CD4-positive, alpha-beta T cell (primary cell): ENCODE measurements around the gene GDA. TPM values are rescaled to one million over a fixed set of nuclear protein-coding genes. Genes with fewer than 3 reads are reported as not detected.

ENCODE experiments used
- ATAC-seq: fragments of 200-7000 bp; cut with Tn5 transposase; one replicate; pipeline ENCODE4 v1.10.0; 2022; ENCODE audit warnings: mild to moderate bottlenecking; ENCODE audit not compliant: poor library complexity
- CTCF ChIA-PET: fragments of 350-600 bp; sonication (Branson Sonifier 250); formaldehyde crosslinking; loops from one replicate; lab custom pipeline; 2021; ENCODE audit warnings: antibody characterized with exemption, inconsistent platforms; lab: Charles Lee
- POLR2A ChIA-PET: fragments of 350-600 bp; sonication (Branson Sonifier 250); formaldehyde crosslinking; loops from one replicate; lab custom pipeline; 2021; ENCODE audit warnings: antibody characterized with exemption, inconsistent platforms; lab: Charles Lee
- DNase-seq, 14 experiments: peaks; one replicate each; pipeline ENCODE4 v3.0.0-alpha.2; 2013 to 2020; ENCODE audit warnings: mixed read lengths in 2 of 14
- H3K27ac ChIP-seq, 2 donors: one replicate each; pipeline versions ENCODE4 v1.5.1 to v1.7.0; 2013; ENCODE audit warnings: low read length in 2 of 2, low read depth in 1 of 2, mild to moderate bottlenecking in 1 of 2
- H3K27me3 ChIP-seq, 2 experiments: 1 replicate in 1 of 2; 2 replicates in 1 of 2; pipeline versions ENCODE4 v1.6.1 to v1.7.0; 2013; ENCODE audit warnings: low read length in 2 of 2, control low read depth in 1 of 2, mild to moderate bottlenecking in 1 of 2, moderate library complexity in 1 of 2; ENCODE audit not compliant: insufficient read depth in 2 of 2, control insufficient read depth in 1 of 2
- H3K36me3 ChIP-seq: one replicate; pipeline ENCODE4 v1.6.1; 2013; ENCODE audit warnings: low read length, control low read depth; ENCODE audit not compliant: insufficient read depth
- H3K4me1 ChIP-seq: one replicate; pipeline ENCODE4 v1.6.1; 2013; ENCODE audit warnings: low read length, control low read depth; ENCODE audit not compliant: insufficient read depth
- H3K4me3 ChIP-seq: one replicate; pipeline ENCODE4 v1.5.1; 2013; ENCODE audit warnings: mild to moderate bottlenecking, low read length, moderate library complexity
- H3K9me3 ChIP-seq, 2 experiments: 1 replicate in 1 of 2; 2 replicates in 1 of 2; pipeline versions ENCODE4 v1.6.1 to v1.7.0; 2013; ENCODE audit warnings: low read length in 2 of 2, mild to moderate bottlenecking in 2 of 2, control low read depth in 1 of 2, moderate library complexity in 1 of 2; ENCODE audit not compliant: control insufficient read depth in 1 of 2, insufficient read depth in 1 of 2
- H3K27ac Mint-ChIP-seq: one replicate; pipeline ENCODE4 v1.8.0; 2020; ENCODE audit warnings: mixed read lengths
- H3K27me3 Mint-ChIP-seq: one replicate; pipeline ENCODE4 v1.8.0; 2021; ENCODE audit warnings: mixed read lengths
- H3K36me3 Mint-ChIP-seq: one replicate; pipeline ENCODE4 v1.8.0; 2021; ENCODE audit warnings: low read depth, mixed read lengths
- H3K4me1 Mint-ChIP-seq: one replicate; pipeline ENCODE4 v1.8.0; 2021; ENCODE audit warnings: low read depth, mixed read lengths
- H3K4me3 Mint-ChIP-seq: one replicate; pipeline ENCODE4 v1.8.0; 2020; ENCODE audit warnings: mild to moderate bottlenecking, mixed read lengths
- H3K9me3 Mint-ChIP-seq: one replicate; pipeline ENCODE4 v1.8.0; 2020; ENCODE audit warnings: mixed read lengths
- intact Hi-C, 2 experiments: fragments of 100-400 bp; cut with DNase I in 1 of 2; cut with micrococcal nuclease in 1 of 2; formaldehyde crosslinking; loops; one replicate each; pipeline versions ENCODE4 v1.15.1 to v1.9.0; 2023 to 2025; cut with DNase I, micrococcal nuclease
- total RNA-seq, 174 experiments: library from RNA in 2 of 174; stranded (reverse) in 2 of 174; gene quantifications; one replicate each; pipeline ENCODE4 v1.2.3 and lab custom pipeline; 2021 to 2026
- TF ChIP-seq, protein P1 (sequence below): fragments of 200-600 bp; IDR thresholded peaks from one replicate; pipeline ENCODE4 v1.8.0; 2022; ENCODE audit warnings: antibody characterized with exemption, mild to moderate bottlenecking

Gene GDA
- total RNA-seq, 2 experiments from 2014 or later = not detected

DNA sequence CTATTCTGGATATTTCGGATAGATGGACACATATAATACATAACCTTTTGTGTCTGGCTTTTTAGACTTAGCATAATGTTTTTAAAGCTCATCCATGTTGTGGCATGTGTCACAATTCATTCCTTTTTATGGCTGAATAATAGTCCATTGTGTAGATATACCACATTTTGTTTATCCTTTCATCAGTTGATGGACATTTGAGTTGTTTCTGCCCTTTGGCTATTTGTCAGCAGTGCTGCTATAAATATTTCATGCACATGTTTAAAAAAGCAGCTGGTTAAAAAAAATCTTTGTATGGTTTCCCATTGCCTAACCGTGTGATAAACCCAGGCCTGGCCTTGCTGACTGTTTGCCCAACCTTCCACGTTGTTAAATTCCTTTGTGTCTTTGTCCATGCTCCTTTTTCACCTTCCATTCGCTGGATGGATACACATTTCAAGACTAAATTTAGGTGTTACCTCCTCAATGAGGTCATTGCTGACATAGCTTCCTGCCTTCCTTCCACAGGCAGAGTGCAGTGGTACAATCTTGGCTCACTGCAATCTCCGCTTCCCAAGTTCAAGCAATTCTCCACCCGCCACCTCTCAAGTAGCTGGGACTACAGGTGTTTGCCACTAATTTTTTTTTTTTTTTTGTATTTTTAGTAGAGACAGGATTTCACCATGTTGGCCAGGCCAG lies 11.3 kb downstream of the GDA start:
- Histone ChIP-seq H3K27ac (no peak overlapping the region), H3K4me1 (no peaks in the 10 kb centered on the region), H3K36me3 (no peaks in the 10 kb centered on the region), H3K27me3 (no peaks in the 10 kb centered on the region), H3K4me3 (no peak overlapping the region), H3K9me3 (no peaks in the 10 kb centered on the region)
- Mint-ChIP-seq H3K36me3 (no peaks in the 10 kb centered on the region), H3K4me1 (no peaks in the 10 kb centered on the region), H3K9me3 (no peaks in the 10 kb centered on the region), H3K27ac (no peak overlapping the region), H3K27me3 (peaks cover 5% of the 10 kb centered on the region), H3K4me3 (no peak overlapping the region)
- TF ChIP-seq, protein P1, sequence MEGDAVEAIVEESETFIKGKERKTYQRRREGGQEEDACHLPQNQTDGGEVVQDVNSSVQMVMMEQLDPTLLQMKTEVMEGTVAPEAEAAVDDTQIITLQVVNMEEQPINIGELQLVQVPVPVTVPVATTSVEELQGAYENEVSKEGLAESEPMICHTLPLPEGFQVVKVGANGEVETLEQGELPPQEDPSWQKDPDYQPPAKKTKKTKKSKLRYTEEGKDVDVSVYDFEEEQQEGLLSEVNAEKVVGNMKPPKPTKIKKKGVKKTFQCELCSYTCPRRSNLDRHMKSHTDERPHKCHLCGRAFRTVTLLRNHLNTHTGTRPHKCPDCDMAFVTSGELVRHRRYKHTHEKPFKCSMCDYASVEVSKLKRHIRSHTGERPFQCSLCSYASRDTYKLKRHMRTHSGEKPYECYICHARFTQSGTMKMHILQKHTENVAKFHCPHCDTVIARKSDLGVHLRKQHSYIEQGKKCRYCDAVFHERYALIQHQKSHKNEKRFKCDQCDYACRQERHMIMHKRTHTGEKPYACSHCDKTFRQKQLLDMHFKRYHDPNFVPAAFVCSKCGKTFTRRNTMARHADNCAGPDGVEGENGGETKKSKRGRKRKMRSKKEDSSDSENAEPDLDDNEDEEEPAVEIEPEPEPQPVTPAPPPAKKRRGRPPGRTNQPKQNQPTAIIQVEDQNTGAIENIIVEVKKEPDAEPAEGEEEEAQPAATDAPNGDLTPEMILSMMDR = no peak
- no peak for DNase-seq
- no peak for ATAC-seq
- intact Hi-C loops = no loop called here
- ChIA-PET CTCF (no interaction called here), POLR2A (no interaction called here)

GRCh38 chr9:72165326-72165725 lies 16.1 kb downstream of the GDA start:
- DNase-seq (no peak), ATAC-seq (no peak)
- Mint-ChIP-seq H3K4me1 (no peaks in the 10 kb centered on the region), H3K27ac (no peak overlapping the region), H3K27me3 (peaks cover 8% of the 10 kb centered on the region), H3K4me3 (no peak overlapping the region), H3K9me3 (no peaks in the 10 kb centered on the region), H3K36me3 (no peaks in the 10 kb centered on the region)
- no peak overlapping the region for H3K4me3 ChIP-seq
- ChIA-PET POLR2A (no interaction called here), CTCF (no interaction called here)
- H3K27ac ChIP-seq = no peak overlapping the region
- no peaks in the 10 kb centered on the region for H3K36me3 ChIP-seq
- no peaks in the 10 kb centered on the region for H3K27me3 ChIP-seq
- H3K4me1 ChIP-seq = no peaks in the 10 kb centered on the region
- intact Hi-C loops = no loop called here
- no peaks in the 10 kb centered on the region for H3K9me3 ChIP-seq
- TF ChIP-seq, protein P1 = no peak

GRCh38 chr9:72165821-72166547 lies 16.7 kb downstream of the GDA start:
- Histone ChIP-seq H3K36me3 (no peaks in the 10 kb centered on the region), H3K4me1 (no peaks in the 10 kb centered on the region), H3K9me3 (no peaks in the 10 kb centered on the region), H3K27ac (no peak overlapping the region), H3K4me3 (no peak overlapping the region), H3K27me3 (no peaks in the 10 kb centered on the region)
- CTCF ChIA-PET = no interaction called here
- Mint-ChIP-seq H3K27me3 (peaks cover 8% of the 10 kb centered on the region), H3K4me1 (no peaks in the 10 kb centered on the region), H3K36me3 (no peaks in the 10 kb centered on the region), H3K4me3 (no peak overlapping the region), H3K9me3 (no peaks in the 10 kb centered on the region), H3K27ac (no peak overlapping the region)
- TF ChIP-seq, protein P1 = no peak
- POLR2A ChIA-PET = no interaction called here
- DNase-seq = no peak
- intact Hi-C loops = no loop called here
- ATAC-seq = no peak
